Adrenal gland (tissue), 5 donors: ENCODE measurements around the gene NDUFA6.
"Not testable (repeated sequence)": the region's sequence is repeated elsewhere in the genome, so short reads cannot be mapped to it uniquely, and the experiment has no call there.

ENCODE experiments used
- CTCF ChIP-seq, 6 experiments: fragments of 450-650 bp in 4 of 6; fragments of 200-600 bp in 2 of 6; sonication (generic) in 1 of 6; IDR thresholded peaks; 1 replicate in 5 of 6; 2 replicates in 1 of 6; pipeline versions ENCODE4 v1.5.1 to v1.8.0; 2016 to 2021; ENCODE audit warnings: antibody characterized with exemption in 6 of 6, mild to moderate bottlenecking in 2 of 6, moderate library complexity in 1 of 6
- POLR2A ChIP-seq, 2 donors: fragments of 450-650 bp; IDR thresholded peaks; one replicate each; pipeline ENCODE4 v1.6.1; 2017; ENCODE audit warnings: antibody characterized with exemption in 2 of 2, mild to moderate bottlenecking in 2 of 2, moderate library complexity in 1 of 2
- donor health status: DM: no; HTN: no; CAD: no.

GRCh38 chr22:42115420-42115830 is 24.9 kb upstream of the NDUFA6 start:
- not testable (repeated sequence) for TF ChIP-seq CTCF, POLR2A (IDR thresholded peaks at IDR 0.05)
